Progenitor cell of endocrine pancreas (in vitro differentiated cells): ENCODE measurements around the gene NCEH1. TPM values are rescaled to one million over a fixed set of nuclear protein-coding genes. Genes with fewer than 3 reads are reported as not detected.
"Not testable (repeated sequence)": the region's sequence is repeated elsewhere in the genome, so short reads cannot be mapped to it uniquely, and the experiment has no call there.

ENCODE experiments used
- DNase-seq: peaks from one replicate; pipeline ENCODE4 v3.0.0; 2021; ENCODE audit warnings: low spot score; ENCODE audit not compliant: unreplicated experiment
- H3K27ac Mint-ChIP-seq: 2 replicates; pipeline ENCODE4 v1.8.0; 2021; ENCODE audit warnings: mild to moderate bottlenecking, moderate library complexity, mixed read lengths
- H3K27me3 Mint-ChIP-seq: 2 replicates; pipeline ENCODE4 v1.8.0; 2021; ENCODE audit warnings: mixed read lengths
- H3K36me3 Mint-ChIP-seq: 2 replicates; pipeline ENCODE4 v1.8.0; 2022; ENCODE audit warnings: mixed read lengths; ENCODE audit not compliant: insufficient read depth
- H3K4me1 Mint-ChIP-seq: 2 replicates; pipeline ENCODE4 v1.8.0; 2021; ENCODE audit warnings: low read depth, mixed read lengths
- H3K4me3 Mint-ChIP-seq: 2 replicates; pipeline ENCODE4 v1.8.0; 2021; ENCODE audit warnings: low read depth, mild to moderate bottlenecking, moderate library complexity, mixed read lengths
- H3K9me3 Mint-ChIP-seq: 2 replicates; pipeline ENCODE4 v1.8.0; 2021; ENCODE audit warnings: low read depth, mixed read lengths
- CTCF ChIP-seq: fragments of 200-600 bp; sonication (generic); IDR thresholded peaks from one replicate; pipeline ENCODE4 v1.5.0; 2021; ENCODE audit warnings: antibody characterized with exemption, mild to moderate bottlenecking; ENCODE audit not compliant: unreplicated experiment
- total RNA-seq: library from RNA; stranded (reverse); gene quantifications from 2 replicates; pipeline ENCODE4 v1.2.1, GENCODE V29; 2021

NCEH1 gene
- total RNA-seq, 1 donor from 2014 or later: 2.5 TPM

- H3K4me3 Mint-ChIP-seq: no peak overlapping the region
- H3K27me3 Mint-ChIP-seq: no peaks in the 10 kb centered on the region
- no peak for TF ChIP-seq CTCF
- peaks cover 12% of the 10 kb centered on the region for H3K4me1 Mint-ChIP-seq
- no peak overlapping the region for H3K27ac Mint-ChIP-seq
- H3K9me3 Mint-ChIP-seq: no peaks in the 10 kb centered on the region
- H3K36me3 Mint-ChIP-seq: no peaks in the 10 kb centered on the region
- no peak for DNase-seq
These were observed 5.7 kb downstream of the NCEH1 start for GRCh38 chr3:172705170-172705569.

- Mint-ChIP-seq H3K4me1 (peaks cover 5% of the 10 kb centered on the region), H3K9me3 (no peaks in the 10 kb centered on the region), H3K36me3 (no peaks in the 10 kb centered on the region), H3K4me3 (no peak overlapping the region), H3K27ac (no peak overlapping the region), H3K27me3 (no peaks in the 10 kb centered on the region)
- TF ChIP-seq CTCF: no peak
- DNase-seq: no peak
These were observed 6.9 kb downstream of the NCEH1 start for GRCh38 chr3:172704001-172704400.

GRCh38 chr3:172702731-172703130 lies 8.1 kb downstream of the NCEH1 start:
- H3K27ac Mint-ChIP-seq, H3K9me3 Mint-ChIP-seq, H3K4me3 Mint-ChIP-seq, H3K27me3 Mint-ChIP-seq, H3K4me1 Mint-ChIP-seq, DNase-seq, H3K36me3 Mint-ChIP-seq: not testable (repeated sequence)

GRCh38 chr3:172702256-172702655 lies 8.6 kb downstream of the NCEH1 start:
- no peak overlapping the region for H3K4me3 Mint-ChIP-seq
- no peaks in the 10 kb centered on the region for H3K27me3 Mint-ChIP-seq
- H3K36me3 Mint-ChIP-seq: no peaks in the 10 kb centered on the region
- no peak overlapping the region for H3K27ac Mint-ChIP-seq
- DNase-seq: no peak
- no peaks in the 10 kb centered on the region for H3K9me3 Mint-ChIP-seq
- H3K4me1 Mint-ChIP-seq: peaks cover 5% of the 10 kb centered on the region
- TF ChIP-seq CTCF: no peak

GRCh38 chr3:172701751-172702150 lies 9.1 kb downstream of the NCEH1 start:
- H3K4me3 Mint-ChIP-seq: no peak overlapping the region
- peak overlapping the region; percentile 38 for H3K27ac Mint-ChIP-seq
- no peak for TF ChIP-seq CTCF
- no peaks in the 10 kb centered on the region for H3K27me3 Mint-ChIP-seq
- H3K36me3 Mint-ChIP-seq: no peaks in the 10 kb centered on the region
- peaks cover 5% of the 10 kb centered on the region for H3K4me1 Mint-ChIP-seq
- no peaks in the 10 kb centered on the region for H3K9me3 Mint-ChIP-seq
- no peak for DNase-seq

- no peak for DNase-seq
- no peaks in the 10 kb centered on the region for H3K27me3 Mint-ChIP-seq
- peaks cover 8% of the 10 kb centered on the region for H3K4me1 Mint-ChIP-seq
- H3K36me3 Mint-ChIP-seq: no peaks in the 10 kb centered on the region
- no peak overlapping the region for H3K27ac Mint-ChIP-seq
- H3K9me3 Mint-ChIP-seq: no peaks in the 10 kb centered on the region
- TF ChIP-seq CTCF: no peak
- H3K4me3 Mint-ChIP-seq: no peak overlapping the region
These were observed 9.9 kb downstream of the NCEH1 start for GRCh38 chr3:172700936-172701455.
